GM18520 (cell line): Measurements from ENCODE around the gene SLC7A6OS.

Experiments
- ATAC-seq: cut with Tn5 transposase; IDR thresholded peaks from one replicate; pipeline ENCODE4 v1.9.1; 2021; ENCODE audit not compliant: unreplicated experiment

SLC7A6OS gene

GRCh38 chr16:68257906-68258800 is 52.6 kb downstream of the SLC7A6OS start:
- no peak for ATAC-seq

DNA sequence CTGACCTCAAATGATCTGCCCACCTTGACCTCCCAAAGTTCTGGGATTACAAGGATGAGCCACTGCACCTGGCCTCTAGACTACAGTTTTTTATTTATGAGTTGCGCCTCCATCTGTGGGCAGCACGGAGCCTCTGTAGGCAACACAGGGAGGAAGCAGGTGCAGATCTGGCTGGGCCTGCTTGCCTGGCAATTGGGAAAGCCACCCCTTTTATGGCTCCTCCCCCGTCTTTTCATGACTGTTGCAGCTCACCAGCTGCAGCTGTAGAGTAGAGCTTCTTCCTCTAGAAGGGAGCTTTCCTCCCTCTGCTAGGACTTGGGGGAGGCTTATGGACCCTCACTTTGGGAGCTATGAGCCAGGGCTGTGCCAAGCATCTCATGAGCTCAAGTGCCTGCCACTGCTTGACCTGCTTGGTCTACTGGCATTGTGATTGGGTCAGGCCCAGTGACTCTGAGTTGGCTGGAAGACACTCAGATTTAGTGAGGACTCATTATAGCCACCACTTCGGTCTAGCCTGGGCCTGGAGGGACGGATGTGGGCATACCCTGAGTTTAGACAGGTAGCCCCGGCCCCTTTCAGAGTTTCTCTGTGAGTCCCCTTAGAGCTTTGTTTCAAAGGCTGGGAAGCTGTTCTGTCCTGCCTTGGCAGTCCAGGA is 53.4 kb downstream of the SLC7A6OS start:
- no peak for ATAC-seq

- no peak for ATAC-seq
Measured at GRCh38 chr16:68255712-68256111, 55.0 kb downstream of the SLC7A6OS start.

DNA sequence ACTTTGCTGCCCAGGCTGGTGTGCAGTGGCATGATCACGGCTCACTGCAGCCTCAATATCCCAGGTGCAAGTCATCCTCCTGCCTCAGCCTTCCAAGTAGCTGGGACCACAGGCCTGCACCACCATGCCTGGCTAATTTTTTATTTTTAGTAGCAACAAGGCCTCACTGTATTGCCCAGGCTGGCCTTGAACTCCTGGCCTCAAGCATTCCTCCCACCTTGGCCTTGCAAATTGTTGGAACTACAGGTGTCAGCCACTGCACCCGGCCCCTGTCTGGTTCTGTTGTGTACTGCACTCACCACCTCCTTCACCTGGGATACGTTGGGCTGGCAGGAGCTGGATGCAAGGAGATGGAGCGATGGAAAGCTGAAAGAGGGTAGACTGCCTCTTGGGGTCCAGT is 57.0 kb downstream of the SLC7A6OS start:
- ATAC-seq: no peak

DNA sequence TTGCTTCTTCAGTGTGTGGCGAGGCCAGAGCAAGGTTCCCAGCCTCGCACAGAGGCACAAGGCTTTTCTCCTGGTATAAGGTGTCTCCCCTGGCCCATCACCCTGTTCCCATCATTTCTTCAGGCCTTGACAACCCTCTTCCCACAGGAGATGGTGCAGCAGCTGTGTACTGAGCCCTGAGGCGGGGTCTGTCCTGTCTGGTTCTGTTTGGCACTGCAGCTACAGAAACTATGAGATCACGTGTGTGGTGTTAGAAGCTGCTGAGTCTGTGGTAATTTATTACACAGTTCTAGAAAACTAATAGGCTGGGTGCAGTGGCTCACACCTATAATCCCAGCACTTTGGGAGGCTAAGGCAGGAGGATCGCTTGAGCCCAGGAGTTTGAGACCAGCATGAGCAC is 58.4 kb downstream of the SLC7A6OS start:
- no peak for ATAC-seq

DNA sequence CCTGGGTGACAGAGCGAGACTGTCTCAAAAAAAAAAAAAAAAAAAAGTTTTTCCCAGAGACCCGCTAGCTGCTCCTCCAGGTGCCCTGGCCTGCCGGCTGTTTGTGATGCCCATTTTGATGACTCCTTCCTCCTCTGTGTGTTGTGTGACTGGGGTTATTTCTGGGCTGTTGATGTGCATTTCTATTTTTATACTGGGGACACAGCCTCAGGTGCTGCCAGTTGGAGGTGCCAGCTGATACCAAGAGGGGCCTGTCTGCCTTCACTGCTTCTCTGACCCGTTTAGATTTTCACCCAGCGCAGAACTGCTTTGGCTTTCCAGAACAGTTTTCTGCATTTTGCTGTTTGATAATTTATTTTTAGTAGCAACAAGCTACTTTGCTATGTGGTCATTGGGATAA is 58.9 kb downstream of the SLC7A6OS start:
- no peak for ATAC-seq

- no peak for ATAC-seq
Measured at GRCh38 chr16:68250951-68251350, 59.8 kb downstream of the SLC7A6OS start.

DNA sequence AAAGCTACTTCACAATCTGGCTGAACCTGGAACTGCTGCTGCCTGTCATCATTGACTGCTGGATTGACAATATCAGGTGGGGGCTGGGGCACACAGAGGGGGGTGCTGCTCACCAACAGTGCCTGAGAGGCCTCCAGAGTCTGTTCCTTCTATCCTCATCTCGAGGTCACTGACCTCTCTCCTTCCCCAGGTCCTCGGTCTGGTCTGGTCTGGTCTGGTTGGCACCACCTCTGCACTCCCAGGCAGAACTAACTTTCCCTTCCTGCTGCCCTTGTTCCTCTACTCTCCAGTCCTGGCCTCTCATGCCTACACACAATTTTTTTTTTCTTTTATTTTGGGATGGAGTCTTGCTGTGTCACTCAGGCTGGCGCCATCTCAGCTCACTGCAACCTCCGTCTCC is 61.4 kb downstream of the SLC7A6OS start:
- ATAC-seq: no peak
